ENCODE data around the gene TRAF3IP3.
A peak's percentile ranks its signal among the peaks of the same experiment; 100 is the strongest.

The TRAF3IP3 gene

DNA sequence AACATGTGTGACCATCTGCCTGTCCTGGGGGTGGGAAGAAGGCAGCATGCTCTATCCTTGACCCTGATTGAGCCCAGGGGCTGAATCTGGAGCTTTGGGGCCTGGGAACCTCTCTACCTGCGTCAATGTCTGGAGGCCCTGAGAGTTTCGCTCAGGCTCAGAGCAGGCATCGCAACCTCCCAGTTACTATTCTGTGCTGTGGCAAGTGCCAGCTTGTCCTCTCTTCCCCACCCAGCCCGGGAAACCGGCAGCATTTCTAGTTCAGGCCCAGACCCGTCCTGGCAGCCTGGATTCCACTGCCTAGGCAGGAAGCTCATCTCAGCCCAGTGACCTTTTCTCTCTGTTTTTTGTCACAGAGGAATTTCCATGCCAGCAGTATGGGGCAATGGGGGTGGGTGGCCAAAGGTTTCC is 60.1 kb downstream of the TRAF3IP3 start:
- no peak for DNase-seq (ENCODE audit: extremely low read depth, low read depth)
- TF ChIP-seq, protein P1, sequence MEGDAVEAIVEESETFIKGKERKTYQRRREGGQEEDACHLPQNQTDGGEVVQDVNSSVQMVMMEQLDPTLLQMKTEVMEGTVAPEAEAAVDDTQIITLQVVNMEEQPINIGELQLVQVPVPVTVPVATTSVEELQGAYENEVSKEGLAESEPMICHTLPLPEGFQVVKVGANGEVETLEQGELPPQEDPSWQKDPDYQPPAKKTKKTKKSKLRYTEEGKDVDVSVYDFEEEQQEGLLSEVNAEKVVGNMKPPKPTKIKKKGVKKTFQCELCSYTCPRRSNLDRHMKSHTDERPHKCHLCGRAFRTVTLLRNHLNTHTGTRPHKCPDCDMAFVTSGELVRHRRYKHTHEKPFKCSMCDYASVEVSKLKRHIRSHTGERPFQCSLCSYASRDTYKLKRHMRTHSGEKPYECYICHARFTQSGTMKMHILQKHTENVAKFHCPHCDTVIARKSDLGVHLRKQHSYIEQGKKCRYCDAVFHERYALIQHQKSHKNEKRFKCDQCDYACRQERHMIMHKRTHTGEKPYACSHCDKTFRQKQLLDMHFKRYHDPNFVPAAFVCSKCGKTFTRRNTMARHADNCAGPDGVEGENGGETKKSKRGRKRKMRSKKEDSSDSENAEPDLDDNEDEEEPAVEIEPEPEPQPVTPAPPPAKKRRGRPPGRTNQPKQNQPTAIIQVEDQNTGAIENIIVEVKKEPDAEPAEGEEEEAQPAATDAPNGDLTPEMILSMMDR (IDR thresholded peaks at IDR 0.05; ENCODE audit: low read depth, low read length) = no peak

DNA sequence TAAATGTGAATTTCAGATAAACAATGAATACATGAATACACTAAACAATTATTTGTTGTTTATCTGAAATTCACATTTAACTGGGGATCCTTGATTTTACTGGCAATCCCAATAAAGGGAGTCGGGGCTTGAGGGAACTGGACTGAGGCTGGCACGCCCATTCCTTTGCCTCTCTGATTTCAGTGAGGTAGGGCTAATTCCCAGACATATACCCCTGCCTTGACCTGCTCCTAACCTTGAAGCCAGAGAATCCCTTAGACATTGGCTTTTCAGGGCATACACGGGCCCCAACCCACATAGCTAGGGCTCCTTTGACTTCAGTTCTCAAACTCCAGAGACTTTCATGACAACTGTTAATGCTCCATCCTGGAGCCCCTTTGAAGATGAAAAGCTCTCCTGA is 61.1 kb downstream of the TRAF3IP3 start:
- no peak for DNase-seq (ENCODE audit: extremely low read depth, low read depth)
- TF ChIP-seq, protein P1 (IDR thresholded peaks at IDR 0.05; ENCODE audit: low read depth, low read length) = no peak

DNA sequence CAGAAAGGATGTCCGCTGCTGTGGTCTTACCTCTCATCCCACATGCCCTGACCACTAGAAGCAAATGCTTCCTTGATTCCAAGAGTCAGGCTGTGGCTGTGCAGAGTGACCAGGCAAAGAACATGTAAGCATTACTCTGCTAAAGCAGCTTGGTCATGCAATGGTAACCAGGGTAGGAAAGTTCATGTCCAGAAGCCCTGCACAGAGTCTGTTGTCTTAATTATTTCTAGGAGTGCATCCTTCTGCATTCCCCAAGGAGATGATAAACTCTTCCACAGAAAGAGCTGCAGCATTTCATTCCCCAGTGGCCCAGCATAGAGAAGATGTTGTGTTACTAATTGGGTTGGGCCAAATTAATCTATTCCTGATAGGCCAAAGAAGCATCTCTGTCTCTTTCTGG is 61.8 kb downstream of the TRAF3IP3 start:
- TF ChIP-seq, protein P1 (IDR thresholded peaks at IDR 0.05; ENCODE audit: low read depth, low read length) = no peak
- DNase-seq (ENCODE audit: extremely low read depth, low read depth) = no peak

DNA sequence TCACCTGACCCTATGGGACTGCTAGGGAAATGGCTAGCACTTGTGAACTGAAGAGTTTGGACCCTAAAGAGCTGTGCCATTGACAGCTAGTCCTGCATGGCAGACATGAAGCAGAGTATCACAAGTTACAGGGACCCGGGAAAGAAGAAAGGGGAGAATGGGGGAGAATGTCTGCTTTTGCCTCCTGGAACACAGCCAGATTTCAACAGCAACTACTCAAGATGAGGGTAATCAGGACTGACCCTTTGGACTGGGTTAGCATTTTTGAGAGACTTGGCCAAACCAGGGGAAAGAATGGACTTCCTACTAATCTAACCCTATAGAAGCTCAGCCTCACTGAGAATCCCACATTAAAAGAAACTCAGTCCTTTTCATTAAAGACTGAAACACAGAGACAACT is 63.2 kb downstream of the TRAF3IP3 start:
- no peak for DNase-seq (ENCODE audit: extremely low read depth, low read depth)
- TF ChIP-seq, protein P1 (IDR thresholded peaks at IDR 0.05; ENCODE audit: low read depth, low read length) = no peak

DNA sequence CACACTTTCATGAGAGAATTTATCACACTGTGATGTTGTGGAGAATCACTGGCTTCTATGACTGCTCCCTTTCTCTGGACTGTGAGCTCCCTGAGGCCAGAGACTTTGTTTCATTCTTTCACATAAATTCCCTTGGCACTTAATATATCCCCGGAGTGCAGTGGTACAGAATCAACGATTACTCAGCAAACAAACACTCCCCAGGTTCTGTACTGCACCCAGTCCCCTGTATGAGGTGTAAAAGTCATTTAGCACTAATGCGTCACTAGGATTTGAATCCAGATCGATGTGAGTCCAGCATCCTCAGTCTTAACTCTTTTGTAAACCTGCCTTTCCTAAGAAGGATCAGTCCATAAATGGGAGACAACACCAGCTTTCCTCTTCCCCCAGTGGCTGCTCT is 65.1 kb downstream of the TRAF3IP3 start:
- TF ChIP-seq, protein P1 (IDR thresholded peaks at IDR 0.05; ENCODE audit: low read depth, low read length) = no peak
- DNase-seq (ENCODE audit: extremely low read depth, low read depth) = no peak

DNA sequence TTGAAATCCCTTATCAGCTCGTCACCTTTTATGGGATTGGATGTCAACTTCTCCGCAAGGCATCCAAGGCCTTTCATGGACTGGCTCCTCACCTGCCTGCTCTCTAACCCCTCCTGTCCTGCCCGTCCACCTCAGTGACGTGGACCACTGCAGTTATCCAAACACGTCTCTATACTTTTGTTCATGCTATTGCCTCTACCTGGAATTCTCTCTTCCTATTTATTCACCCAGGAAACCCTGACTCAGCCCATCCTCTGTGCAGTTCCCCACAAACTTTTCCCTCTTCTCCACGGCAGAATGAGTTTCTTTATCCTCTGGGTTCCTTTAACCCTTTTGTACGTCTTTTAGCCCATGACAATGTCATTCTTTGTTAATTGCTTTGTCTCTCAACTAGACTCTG is 66.9 kb downstream of the TRAF3IP3 start:
- DNase-seq (ENCODE audit: extremely low read depth, low read depth) = no peak
- TF ChIP-seq, protein P1 (IDR thresholded peaks at IDR 0.05; ENCODE audit: low read depth, low read length) = no peak

DNA sequence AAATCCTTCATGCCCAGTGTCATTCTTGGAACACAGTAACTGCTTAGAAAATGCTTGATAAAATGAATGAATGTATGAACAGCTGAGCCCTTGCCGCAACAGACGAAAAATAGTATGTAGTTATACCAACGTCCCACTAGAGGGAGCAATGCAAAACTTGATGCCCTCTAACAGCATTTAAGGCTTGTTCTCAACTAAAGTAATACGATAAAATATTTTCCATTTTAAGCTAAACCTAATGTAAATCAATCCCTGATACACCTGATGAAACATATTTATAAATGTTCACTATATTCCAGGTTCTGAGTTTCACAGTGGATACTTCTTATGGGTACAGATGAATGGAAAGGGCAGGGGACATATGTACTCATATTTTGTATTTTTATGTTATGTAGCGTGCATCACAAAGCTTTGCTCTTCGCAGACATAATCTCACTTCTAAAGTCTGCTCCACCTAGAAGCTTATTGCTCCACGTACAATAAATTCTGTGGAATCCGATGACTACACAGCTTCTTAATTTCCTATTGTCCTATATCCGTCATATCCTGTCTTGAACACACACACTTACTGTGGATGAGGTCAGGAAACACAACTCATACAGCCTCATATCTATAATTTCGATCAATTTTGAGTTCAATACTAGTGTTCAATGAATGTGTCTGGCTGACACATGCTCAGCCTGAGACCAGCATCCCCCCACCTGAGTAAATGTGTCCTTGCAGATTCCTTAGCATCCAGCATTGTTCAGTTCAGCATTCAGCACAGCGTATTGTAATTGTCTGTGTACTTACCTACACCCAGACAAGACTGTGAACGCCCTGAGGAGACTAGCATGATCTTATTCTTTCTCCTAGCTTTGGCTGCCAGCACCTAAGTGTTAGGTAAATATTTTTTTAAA is 67.5 kb downstream of the TRAF3IP3 start:
- DNase-seq (ENCODE audit: extremely low read depth, low read depth) = no peak

More for the DNA sequence above, 67.5 kb downstream of the TRAF3IP3 start:
- TF ChIP-seq, protein P1 (IDR thresholded peaks at IDR 0.05; ENCODE audit: low read depth, low read length) = peak; percentile 72
